GM12874 (cell line): Measurements from ENCODE around the gene WWOX.
A peak's percentile ranks its signal among the peaks of the same experiment; 100 is the strongest.

Experiments used
- CTCF ChIP-seq: IDR thresholded peaks from 2 replicates; pipeline ENCODE4 v1.5.1; 2011; ENCODE audit warnings: low read depth, mild to moderate bottlenecking, control low read depth, low read length, moderate library complexity; ENCODE audit not compliant: insufficient read depth

Gene WWOX

GRCh38 chr16:79036541-79036940 is 937.1 kb downstream of the WWOX start:
- TF ChIP-seq CTCF = no peak

DNA sequence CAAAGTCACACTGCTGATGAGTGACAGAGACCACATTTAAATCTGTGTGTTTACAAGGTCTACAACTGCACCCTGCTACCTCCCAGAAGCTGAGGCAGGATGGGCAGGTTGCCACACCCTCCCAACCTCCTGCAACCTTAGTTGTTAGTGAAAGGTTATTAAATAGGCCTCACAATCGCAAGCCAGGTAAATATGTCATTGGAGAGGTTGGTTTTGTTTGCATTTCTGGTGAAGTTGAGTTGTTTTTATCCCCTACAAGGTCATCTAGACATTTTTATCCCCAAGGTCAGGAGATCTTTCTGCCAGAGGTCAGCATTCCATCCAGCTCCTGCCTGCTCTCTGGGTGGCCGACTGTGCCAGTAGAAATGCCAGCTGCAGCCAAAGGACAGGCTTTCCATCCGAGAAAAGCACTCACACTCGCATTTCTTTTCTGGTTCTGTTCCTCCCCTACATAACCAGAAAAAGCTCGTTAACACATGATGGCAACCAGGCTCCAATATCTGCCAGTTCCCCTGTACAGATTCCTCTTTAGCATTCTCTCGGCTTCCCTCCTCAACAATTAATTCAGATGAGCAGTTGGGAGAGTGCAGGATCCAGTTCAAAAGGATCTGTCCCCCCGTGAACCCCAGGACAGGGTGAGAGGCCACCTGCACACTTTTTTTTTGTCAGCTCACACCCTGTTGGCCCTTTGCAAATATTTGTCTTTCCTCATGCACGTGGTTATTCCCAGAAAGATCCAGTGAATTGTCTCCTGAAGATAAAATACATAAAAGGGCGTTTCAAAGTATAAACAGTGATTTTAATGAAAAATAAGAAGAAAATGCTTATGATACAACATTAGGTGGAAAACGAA is 938.3 kb downstream of the WWOX start:
- TF ChIP-seq CTCF = no peak

GRCh38 chr16:79041206-79041605 is 941.8 kb downstream of the WWOX start:
- no peak for TF ChIP-seq CTCF

- no peak for TF ChIP-seq CTCF
These were observed 942.7 kb downstream of the WWOX start for GRCh38 chr16:79042141-79042540.

- TF ChIP-seq CTCF = no peak
These were observed 943.4 kb downstream of the WWOX start for GRCh38 chr16:79042886-79043285.

DNA sequence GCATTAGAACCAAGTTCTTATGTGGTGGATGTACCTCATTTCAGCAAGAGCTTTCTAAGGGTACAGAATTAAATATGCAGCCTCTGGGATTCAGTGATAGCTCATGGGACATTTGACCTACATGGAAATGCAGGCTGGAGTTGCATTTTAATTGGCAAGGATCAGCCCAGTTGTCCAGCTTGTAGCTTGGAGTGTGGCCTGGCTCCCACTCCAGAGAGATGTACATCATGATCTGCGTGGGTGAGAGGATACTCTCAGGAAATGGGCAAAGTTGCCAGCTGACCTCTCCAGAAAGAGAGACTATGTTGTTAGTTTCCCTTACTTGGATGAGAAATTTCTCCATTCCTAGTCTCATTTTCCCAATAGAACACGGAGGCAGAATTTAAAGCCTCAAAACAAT is 945.7 kb downstream of the WWOX start:
- no peak for TF ChIP-seq CTCF

GRCh38 chr16:79047337-79047736 is 947.9 kb downstream of the WWOX start:
- TF ChIP-seq CTCF = peak; percentile 12; the same call in 1 of the 2 replicates
